GM12878 (cell line): ENCODE results near the gene RPGR. TPM values are rescaled to one million over a fixed set of nuclear protein-coding genes. Genes with fewer than 3 reads are reported as not detected.

Source experiments
- ATAC-seq: fragments of 200-7000 bp; cut with Tn5 transposase; 3 replicates; pipeline ENCODE4 v1.9.1; 2020; ENCODE audit warnings: mild to moderate bottlenecking, moderate library complexity
- Bru-seq: library from RNA; stranded (reverse); fragments of 400-500 nt; gene quantifications from one replicate; lab custom pipeline; 2021; lab: Mats Ljungman, UMichigan
- BruChase-seq, 2 experiments: library from RNA; stranded (reverse); fragments of 400-500 nt; gene quantifications; one replicate each; lab custom pipeline; 2021; lab: Mats Ljungman, UMichigan
- BruUV-seq: library from RNA; stranded (reverse); fragments of 400-500 nt; replicated peaks from 2 replicates; lab custom pipeline; 2021; lab: Mats Ljungman, UMichigan
- CTCF ChIA-PET: fragments of 300-600 bp; sonication (Branson Sonifier 250); formaldehyde crosslinking; extraction: SDS; loops from one replicate; lab custom pipeline; 2021; ENCODE audit warnings: inconsistent platforms; lab: Yijun Ruan, JAX
- POLR2A ChIA-PET: fragments of 350-600 bp; formaldehyde crosslinking; extraction: SDS; loops from one replicate; lab custom pipeline; 2021; ENCODE audit warnings: inconsistent platforms; lab: Charles Lee
- RAD21 ChIA-PET: fragments of 300-600 bp; sonication (Branson Sonifier 250); formaldehyde crosslinking; loops from one replicate; lab custom pipeline; 2023; ENCODE audit warnings: antibody characterized with exemption; ENCODE audit not compliant: unreplicated experiment; lab: Charles Lee
- SMC1A ChIA-PET: fragments of 300-600 bp; sonication (Branson Sonifier 250); formaldehyde crosslinking; loops from one replicate; lab custom pipeline; 2023; ENCODE audit not compliant: unreplicated experiment, uncharacterized antibody; lab: Charles Lee
- DNase-seq: peaks from one replicate; pipeline ENCODE4 v3.0.0-alpha.2; 2011; ENCODE audit warnings: low read depth, low spot score
- FAIRE-seq: peaks from 3 replicates; lab custom pipeline; 2011; peaks lifted over from hg19 to GRCh38; lab: Jason Lieb, UNC
- H2AFZ ChIP-seq: 2 replicates; pipeline ENCODE4 v1.6.0; 2011; ENCODE audit warnings: low read depth, low read length, control low read depth; ENCODE audit not compliant: control insufficient read depth
- H3K27ac ChIP-seq: 2 replicates; pipeline ENCODE4 v1.5.1; 2011; ENCODE audit warnings: control low read depth; ENCODE audit not compliant: control insufficient read depth, insufficient read depth
- H3K27me3 ChIP-seq, 2 experiments: replicated peaks in 1 of 2; 2 replicates each; pipeline versions ENCODE4 v1.6.0 to v1.6.1; 2011; ENCODE audit warnings: low read length in 1 of 2; ENCODE audit not compliant: control insufficient read depth in 2 of 2, insufficient read depth in 2 of 2
- H3K36me3 ChIP-seq, 2 experiments: 2 replicates each; pipeline ENCODE4 v1.5.1; 2011; ENCODE audit warnings: low read length in 1 of 2; ENCODE audit not compliant: control insufficient read depth in 2 of 2, insufficient read depth in 2 of 2
- H3K4me1 ChIP-seq: 2 replicates; pipeline ENCODE4 v1.6.1; 2011; ENCODE audit warnings: mild to moderate bottlenecking, low read length, moderate library complexity, mixed read lengths; ENCODE audit not compliant: control insufficient read depth, insufficient read depth
- H3K4me2 ChIP-seq: 2 replicates; pipeline ENCODE4 v1.6.0; 2011; ENCODE audit warnings: control low read depth; ENCODE audit not compliant: control insufficient read depth, insufficient read depth
- H3K4me3 ChIP-seq: fragments of 200-600 bp; sonication (generic); 2 replicates; pipeline ENCODE4 v1.5.1; 2016
- H3K79me2 ChIP-seq: 2 replicates; pipeline ENCODE4 v1.6.0; 2011; ENCODE audit warnings: low read length; ENCODE audit not compliant: control insufficient read depth, insufficient read depth
- H3K9ac ChIP-seq: 2 replicates; pipeline ENCODE4 v1.8.0; 2011; ENCODE audit warnings: low read length, control low read depth, mixed read lengths; ENCODE audit not compliant: control insufficient read depth, insufficient read depth
- H3K9me3 ChIP-seq: replicated peaks from 3 replicates; pipeline ENCODE4 v1.5.1; 2011; ENCODE audit warnings: mild to moderate bottlenecking, low read length; ENCODE audit not compliant: control insufficient read depth, insufficient read depth
- H4K20me1 ChIP-seq: 2 replicates; pipeline ENCODE4 v1.6.0; 2011; ENCODE audit not compliant: control insufficient read depth, insufficient read depth
- BMI1 ChIP-seq: fragments of 450-650 bp; IDR thresholded peaks from 2 replicates; pipeline ENCODE4 v1.6.1; 2016; ENCODE audit warnings: mild to moderate bottlenecking, moderate library complexity, borderline replicate concordance
- CBFB ChIP-seq: IDR thresholded peaks from 2 replicates; pipeline ENCODE4 v1.6.1; 2016; ENCODE audit warnings: antibody characterized with exemption, low read depth
- EP300 ChIP-seq, 2 experiments: fragments of 150-350 bp in 1 of 2; IDR thresholded peaks; 2 replicates each; pipeline ENCODE4 v1.6.1; 2011 to 2012; ENCODE audit warnings: low read depth in 2 of 2, low read length in 2 of 2, borderline replicate concordance in 1 of 2, improper control_type of control experiment in 1 of 2, inconsistent platforms in 1 of 2; ENCODE audit not compliant: control insufficient read depth in 1 of 2
- ESRRA ChIP-seq: IDR thresholded peaks from 2 replicates; pipeline ENCODE4 v1.6.1; 2012; ENCODE audit warnings: mild to moderate bottlenecking, low read length, improper control_type of control experiment
- FOS ChIP-seq: IDR thresholded peaks from 3 replicates; pipeline ENCODE4 v1.6.1; 2011; ENCODE audit warnings: borderline replicate concordance; ENCODE audit not compliant: insufficient read length; ENCODE audit errors: extremely low read depth
- IKZF2 ChIP-seq, 2 experiments: fragments of 450-650 bp; IDR thresholded peaks; 2 replicates each; pipeline ENCODE4 v1.6.1; 2017; ENCODE audit warnings: mild to moderate bottlenecking in 2 of 2, moderate library complexity in 2 of 2
- MYB ChIP-seq: fragments of 150-350 bp; IDR thresholded peaks from 2 replicates; pipeline ENCODE4 v1.6.1; 2014; ENCODE audit warnings: mild to moderate bottlenecking, low read depth, low read length, borderline replicate concordance
- RELA ChIP-seq: fragments of 450-650 bp; IDR thresholded peaks from 2 replicates; pipeline ENCODE4 v1.8.0; 2014; ENCODE audit warnings: borderline replicate concordance; ENCODE audit not compliant: partially characterized antibody
- SPI1 ChIP-seq: IDR thresholded peaks from 2 replicates; pipeline ENCODE4 v1.6.1; 2011; ENCODE audit warnings: low read depth, mild to moderate bottlenecking, low read length, moderate library complexity, borderline replicate concordance; ENCODE audit not compliant: insufficient read depth
- STAT1 ChIP-seq: fragments of 450-650 bp; conservative IDR thresholded peaks from 2 replicates; pipeline ENCODE4 v1.6.1; 2014; ENCODE audit warnings: antibody characterized with exemption, mild to moderate bottlenecking
- TAF1 ChIP-seq: IDR thresholded peaks from 2 replicates; pipeline ENCODE4 v1.6.1; 2011; ENCODE audit warnings: mild to moderate bottlenecking, low read depth, low read length, borderline replicate concordance
- ZNF207 ChIP-seq: fragments of 450-650 bp; IDR thresholded peaks from 2 replicates; pipeline ENCODE4 v1.6.1; 2014; ENCODE audit warnings: antibody characterized with exemption, mild to moderate bottlenecking, borderline replicate concordance
- ZNF274 ChIP-seq: IDR thresholded peaks from one replicate; pipeline ENCODE4 v1.8.0; 2011; ENCODE audit not compliant: insufficient read length, insufficient read depth
- WGBS: methylation state at CpG from one replicate; pipeline ENCODE4 v1.1.6; 2016; ENCODE audit warnings: low lambda C conversion rate; ENCODE audit not compliant: insufficient replicate concordance, insufficient coverage; ENCODE audit errors: missing lambda C conversion rate; 5-methylcytosine and 5-hydroxymethylcytosine counted together
- in situ Hi-C: fragments of 300-500 bp; cut with MboI; formaldehyde crosslinking; loops from 9 replicates; pipeline ENCODE4 v1.14.3; 2018; ENCODE audit warnings: mixed read lengths
- intact Hi-C: fragments of 100-400 bp; cut with micrococcal nuclease; formaldehyde crosslinking; loops from one replicate; pipeline ENCODE4 v1.14.2; 2022; ENCODE audit not compliant: unreplicated experiment
- long read RNA-seq, 2 experiments: library from polyadenylated mRNA; unstranded; transcript quantifications; one replicate each; pipeline ENCODE4 v2.0.0, GENCODE V29; 2019 to 2020
- polyA minus RNA-seq, 3 experiments: library from RNA; depleted of rRNA, polyadenylated mRNA; stranded (reverse); fragments of >200 nt; gene quantifications; 2 replicates each; pipeline ENCODE4 v1.2.3, GENCODE V29; 2011
- polyA plus RNA-seq, 11 experiments: library from polyadenylated mRNA; depleted of rRNA in 4 of 11; unstranded in 6 of 11; stranded (reverse) in 5 of 11; fragments of >200 nt; fragmentation: Nextera tagmentation in 4 of 11; fragmentation: Illumina TruSeq in 1 of 11; extraction: Ambion mirVana in 4 of 11; extraction: Trizol in 1 of 11; gene quantifications; 1 replicate in 1 of 11; 2 replicates in 10 of 11; pipeline versions ENCODE4 v1.2.1 to v1.2.3, GENCODE V29; 2011 to 2016; ENCODE audit warnings: inconsistent platforms in 2 of 11, missing spikeins in 2 of 11, low read depth in 1 of 11
- total RNA-seq, 4 experiments: library from RNA; depleted of rRNA in 3 of 4; stranded (reverse); fragments of >200 nt in 3 of 4; fragmentation: Illumina TruSeq in 1 of 4; extraction: Trizol in 1 of 4; gene quantifications; 2 replicates each; pipeline versions ENCODE4 v1.2.1 to v1.2.3, GENCODE V29; 2013 to 2021

The RPGR gene, protein sequence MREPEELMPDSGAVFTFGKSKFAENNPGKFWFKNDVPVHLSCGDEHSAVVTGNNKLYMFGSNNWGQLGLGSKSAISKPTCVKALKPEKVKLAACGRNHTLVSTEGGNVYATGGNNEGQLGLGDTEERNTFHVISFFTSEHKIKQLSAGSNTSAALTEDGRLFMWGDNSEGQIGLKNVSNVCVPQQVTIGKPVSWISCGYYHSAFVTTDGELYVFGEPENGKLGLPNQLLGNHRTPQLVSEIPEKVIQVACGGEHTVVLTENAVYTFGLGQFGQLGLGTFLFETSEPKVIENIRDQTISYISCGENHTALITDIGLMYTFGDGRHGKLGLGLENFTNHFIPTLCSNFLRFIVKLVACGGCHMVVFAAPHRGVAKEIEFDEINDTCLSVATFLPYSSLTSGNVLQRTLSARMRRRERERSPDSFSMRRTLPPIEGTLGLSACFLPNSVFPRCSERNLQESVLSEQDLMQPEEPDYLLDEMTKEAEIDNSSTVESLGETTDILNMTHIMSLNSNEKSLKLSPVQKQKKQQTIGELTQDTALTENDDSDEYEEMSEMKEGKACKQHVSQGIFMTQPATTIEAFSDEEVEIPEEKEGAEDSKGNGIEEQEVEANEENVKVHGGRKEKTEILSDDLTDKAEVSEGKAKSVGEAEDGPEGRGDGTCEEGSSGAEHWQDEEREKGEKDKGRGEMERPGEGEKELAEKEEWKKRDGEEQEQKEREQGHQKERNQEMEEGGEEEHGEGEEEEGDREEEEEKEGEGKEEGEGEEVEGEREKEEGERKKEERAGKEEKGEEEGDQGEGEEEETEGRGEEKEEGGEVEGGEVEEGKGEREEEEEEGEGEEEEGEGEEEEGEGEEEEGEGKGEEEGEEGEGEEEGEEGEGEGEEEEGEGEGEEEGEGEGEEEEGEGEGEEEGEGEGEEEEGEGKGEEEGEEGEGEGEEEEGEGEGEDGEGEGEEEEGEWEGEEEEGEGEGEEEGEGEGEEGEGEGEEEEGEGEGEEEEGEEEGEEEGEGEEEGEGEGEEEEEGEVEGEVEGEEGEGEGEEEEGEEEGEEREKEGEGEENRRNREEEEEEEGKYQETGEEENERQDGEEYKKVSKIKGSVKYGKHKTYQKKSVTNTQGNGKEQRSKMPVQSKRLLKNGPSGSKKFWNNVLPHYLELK
- total RNA-seq (2013; cell fraction: nucleolus; rRNA removed): 40.5 and 41.7 TPM in 2 replicates
- total RNA-seq (2014; rRNA removed): 7.7 TPM in 2 replicates
- total RNA-seq (2014; rRNA removed; fragmentation: Illumina TruSeq; extraction: Trizol): 11.1 and 11.9 TPM in 2 replicates
- 5.5 and 6.6 TPM in 2 replicates for total RNA-seq (2021)
- 1.8 TPM for polyA plus RNA-seq (2011; ENCODE audit: low read depth)
- 6.6 and 9.9 TPM in 2 replicates for polyA plus RNA-seq (2011; rRNA removed)
- polyA plus RNA-seq (2011; cell fraction: cytosol; rRNA removed): 1.5 and 1.7 TPM in 2 replicates
- 5.8 and 7.9 TPM in 2 replicates for polyA plus RNA-seq (2011; cell fraction: nucleus; rRNA removed)
- 2.8 and 3.8 TPM in 2 replicates for polyA plus RNA-seq (2012)
- 13.4 and 18.7 TPM in 2 replicates for polyA plus RNA-seq (2014; fragmentation: Illumina TruSeq; extraction: Trizol)
- polyA plus RNA-seq (2014; fragmentation: Nextera tagmentation; extraction: Ambion mirVana): 1 to 10 TPM; 7.6 to 8.1 TPM
- polyA plus RNA-seq (2014; rRNA removed): 6.3 and 8.9 TPM in 2 replicates
- polyA plus RNA-seq (2016; fragmentation: Nextera tagmentation; extraction: Ambion mirVana): 1 to 10 TPM; 5.8 to 7.1 TPM
- 4.4 and 4.6 TPM in 2 replicates for polyA minus RNA-seq (2011; rRNA and poly(A)+ RNA removed)
- polyA minus RNA-seq (2011; cell fraction: cytosol; rRNA and poly(A)+ RNA removed): 1.2 and 1.5 TPM in 2 replicates
- polyA minus RNA-seq (2011; cell fraction: nucleus; rRNA and poly(A)+ RNA removed): 5.7 and 8.2 TPM in 2 replicates
- Bru-seq, nascent RNA: percentile 67 among the genes with signal in this experiment
- percentile 73 among the genes with signal in this experiment for BruChase-seq, experiment 1, labeled RNA remaining after a 6-hour chase
- percentile 78 among the genes with signal in this experiment for BruChase-seq, experiment 2, labeled RNA remaining after a 2-hour chase
- long read RNA-seq, experiment 1, partial matches to known transcripts: 4 of 12 reads
- long read RNA-seq, experiment 1, other reads (novel, unspliced or antisense): 4 of 12 reads
- long read RNA-seq, experiment 2, full-length matches to known transcripts: 28 of 106 reads
- long read RNA-seq, experiment 2, partial matches to known transcripts: 50 of 106 reads
- long read RNA-seq, experiment 2, other reads (novel, unspliced or antisense): 28 of 106 reads

DNA sequence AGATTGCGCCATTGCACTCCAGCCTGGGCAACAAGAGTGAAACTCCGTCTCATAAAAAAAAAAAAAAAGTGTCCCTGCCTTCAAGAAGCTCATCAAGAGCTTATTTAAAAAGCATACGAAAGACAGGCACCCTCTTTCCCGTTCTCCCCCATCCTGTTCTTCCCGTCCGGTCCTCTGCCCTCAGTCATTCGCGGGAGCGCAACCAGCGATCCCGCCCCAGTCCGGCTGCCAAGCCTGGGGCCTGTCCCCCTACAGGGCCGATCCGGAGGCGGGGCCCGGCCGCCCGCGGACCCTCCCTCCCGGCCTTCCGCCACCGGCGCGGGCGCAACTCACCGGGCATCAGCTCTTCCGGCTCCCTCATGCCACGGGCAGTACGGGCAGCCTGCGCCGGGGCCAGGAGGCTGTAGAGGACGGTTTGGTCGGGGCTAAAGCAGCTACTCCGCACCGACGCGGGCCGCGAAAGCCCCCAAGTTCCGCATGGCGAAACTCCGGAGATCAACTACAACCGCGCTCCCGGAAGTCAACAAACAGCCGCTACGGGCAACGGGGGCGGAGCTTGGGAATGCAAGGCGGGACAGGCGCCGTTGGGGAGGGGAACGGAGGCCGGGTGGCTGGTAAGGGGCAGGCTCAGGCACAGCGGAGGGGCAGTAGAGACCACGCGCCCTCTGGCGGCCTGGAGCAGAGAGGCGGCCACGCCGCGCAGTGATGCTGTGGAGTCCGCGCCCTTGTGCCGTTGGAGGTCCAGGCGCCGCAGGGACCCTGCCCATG is at the start of gene RPGR:
Gene RPGR (minus strand): TSS at position 503 of the 768 bp plus-strand sequence. CDS start 142 bp downstream, at position 361.
- no peak for FAIRE-seq
- H3K9me3 ChIP-seq: no peaks in the 10 kb centered on the region
- intact Hi-C loops: loop anchor here (1.0 to 5.0 kb wide), 4 partner anchors 56 to 400 kb away; no protein-coding TSS in a partner anchor
- peak within 1 kb of the TSS; percentile 68 for H3K9ac ChIP-seq
- H3K4me3 ChIP-seq: peak within 1 kb of the TSS; percentile 56
- DNase-seq: peak; percentile 60
- no TSS peak for BruUV-seq
- POLR2A ChIA-PET: interaction anchor here (0.6 to 1.4 kb wide), 8 partner anchors 49 to 567 kb away, joined by 3 to 7 read pairs (median 4); no protein-coding TSS in a partner anchor
- in situ Hi-C loops: loop anchor here (5.0 kb wide), 1 partner anchor 70 kb away; no protein-coding TSS in a partner anchor
- no peaks in the 10 kb centered on the region for H3K27me3 ChIP-seq
- no peaks in the 10 kb centered on the region; the same call in 1 of the 2 replicates for H3K4me1 ChIP-seq
- CTCF ChIA-PET: interaction anchor here (0.6 to 3.2 kb wide), 22 partner anchors 8 to 400 kb away, joined by 3 to 43 read pairs (median 4); no protein-coding TSS in a partner anchor
- peak; percentile 95 for ATAC-seq
- no peaks in the 10 kb centered on the region for H3K36me3 ChIP-seq
- H4K20me1 ChIP-seq: no peaks in the 10 kb centered on the region
- H3K79me2 ChIP-seq: peaks cover 4% of the 10 kb centered on the region
- WGBS: 30% methylated on average over 51 of the region's 67 CpGs
- RAD21 ChIA-PET: interaction anchor here (0.9 to 2.9 kb wide), 18 partner anchors 9 to 581 kb away, joined by 3 to 32 read pairs (median 5); no protein-coding TSS in a partner anchor
- peak within 1 kb of the TSS; percentile 89 for H2AFZ ChIP-seq
- peak within 1 kb of the TSS; percentile 62 for H3K27ac ChIP-seq
- SMC1A ChIA-PET: interaction anchor here (0.6 to 3.5 kb wide), 12 partner anchors 21 to 399 kb away, joined by 3 to 33 read pairs (median 4); no protein-coding TSS in a partner anchor
- H3K4me2 ChIP-seq: peak within 1 kb of the TSS; percentile 50
- TF ChIP-seq ZNF207 (no peak), IKZF2 (IDR thresholded peaks at IDR 0.05) (no peak), ESRRA (no peak), MYB (no peak), STAT1 (no peak), FOS (no peak), ZNF274 (no peak), EP300 (IDR thresholded peaks at IDR 0.05; ENCODE audit: borderline replicate concordance in 1 of 2, control insufficient read depth in 1 of 2, low read depth in 2 of 2, low read length in 2 of 2) (peak in 1 of 2 experiments; percentile 32; a peak in 1 of 4 replicates), RELA (no peak), TAF1 (no peak), SPI1 (no peak), CBFB (no peak), BMI1 (peak; percentile 75; the same call in 1 of the 2 replicates)
